ENCODE results near the gene DCUN1D2.

GRCh38 chr13:113465300-113465699, 25.2 kb downstream of the DCUN1D2 start:
- TF ChIP-seq CTCF (IDR thresholded peaks at IDR 0.05): no peak
- no peak for TF ChIP-seq POLR2AphosphoS5 (IDR thresholded peaks at IDR 0.05)
- no peak for TF ChIP-seq POLR2A (IDR thresholded peaks at IDR 0.05)

Measured in upper lobe of left lung (tissue), 4 donors.